HG02588 (cell line): Measurements from ENCODE around the gene ATOH7.
A peak's percentile ranks its signal among the peaks of the same experiment; 100 is the strongest.
"Not testable (repeated sequence)": the region's sequence is repeated elsewhere in the genome, so short reads cannot be mapped to it uniquely, and the experiment has no call there.

Source experiments
- ATAC-seq: cut with Tn5 transposase; IDR thresholded peaks from one replicate; pipeline ENCODE4 v1.9.1; 2021; ENCODE audit warnings: mild to moderate bottlenecking, moderate library complexity; ENCODE audit not compliant: unreplicated experiment

ATOH7 gene

DNA sequence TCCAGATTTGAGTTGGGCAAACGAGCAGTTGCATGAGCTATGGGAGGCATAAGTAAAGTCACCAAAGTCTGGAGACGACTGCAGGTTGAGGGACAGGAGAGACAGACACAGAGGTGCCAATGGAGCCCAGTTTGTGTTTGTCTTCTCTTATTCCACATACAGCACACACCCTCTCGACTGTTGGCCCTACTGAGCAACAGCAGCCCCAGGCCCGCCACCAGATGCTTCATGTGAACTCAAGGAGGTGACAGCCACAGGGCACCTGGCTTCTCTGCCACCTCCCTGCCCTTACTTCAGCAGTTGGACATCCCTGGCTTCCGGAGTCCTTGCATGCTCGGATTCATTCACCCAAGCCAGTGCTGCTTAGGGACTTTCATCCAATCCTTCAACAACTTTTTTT is 6.5 kb upstream of the ATOH7 start:
- no peak for ATAC-seq

DNA sequence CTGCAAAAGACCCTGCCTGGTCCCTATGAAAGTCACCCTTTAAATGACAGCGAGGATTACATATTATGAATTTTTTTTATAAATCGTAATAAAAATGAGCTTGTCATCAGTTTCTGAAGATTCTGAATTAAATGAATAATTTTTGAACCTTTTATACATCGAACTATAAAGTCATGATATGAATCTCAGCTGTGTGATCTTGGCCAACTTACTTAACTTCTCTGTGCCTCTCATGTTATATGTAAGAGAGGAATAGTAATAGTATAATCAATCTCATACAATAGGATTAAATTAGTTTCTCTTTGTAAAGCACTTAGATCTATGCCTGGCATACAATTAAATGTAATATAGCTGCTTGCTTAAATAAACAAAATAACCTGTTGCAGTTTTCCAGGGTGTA is 5.3 kb upstream of the ATOH7 start:
- no peak for ATAC-seq

DNA sequence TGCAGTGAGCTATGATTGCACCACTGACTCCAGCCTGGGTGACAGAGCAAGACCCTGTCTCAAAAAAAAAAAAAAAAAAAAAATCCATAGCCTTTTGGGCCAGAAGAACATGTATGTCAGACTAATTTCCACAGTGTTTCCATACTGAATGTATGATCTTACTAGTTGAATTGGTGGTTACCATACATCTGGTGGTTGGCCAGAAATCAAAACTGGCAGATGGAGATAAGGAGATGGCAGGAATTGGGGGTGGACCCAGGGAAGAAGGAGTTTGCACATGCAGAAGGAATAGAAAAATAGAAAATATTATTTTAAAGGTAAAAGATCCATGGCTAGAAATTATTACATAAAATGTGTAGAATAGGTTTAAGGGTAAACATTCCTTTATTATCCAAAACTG is 3.7 kb upstream of the ATOH7 start:
- ATAC-seq, result no peak

DNA sequence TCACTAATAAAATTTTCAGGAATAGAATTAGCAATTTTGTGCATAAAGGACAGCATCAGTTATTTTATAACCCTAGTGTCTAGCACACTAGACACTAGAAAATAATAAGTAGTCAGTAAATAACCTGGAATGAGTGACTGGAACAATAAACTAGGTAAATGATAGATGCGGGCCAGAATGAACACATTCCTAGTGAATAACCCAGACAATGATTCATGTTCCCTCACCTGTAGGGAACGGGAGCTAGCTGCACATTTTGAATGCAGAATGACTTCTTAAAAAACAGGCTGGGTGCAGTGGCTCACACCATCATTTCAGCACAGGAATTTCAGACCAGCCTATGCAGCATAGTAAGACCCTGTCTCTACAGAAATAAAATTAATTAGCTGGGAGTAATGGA is 3.2 kb upstream of the ATOH7 start:
- ATAC-seq, result no peak

DNA sequence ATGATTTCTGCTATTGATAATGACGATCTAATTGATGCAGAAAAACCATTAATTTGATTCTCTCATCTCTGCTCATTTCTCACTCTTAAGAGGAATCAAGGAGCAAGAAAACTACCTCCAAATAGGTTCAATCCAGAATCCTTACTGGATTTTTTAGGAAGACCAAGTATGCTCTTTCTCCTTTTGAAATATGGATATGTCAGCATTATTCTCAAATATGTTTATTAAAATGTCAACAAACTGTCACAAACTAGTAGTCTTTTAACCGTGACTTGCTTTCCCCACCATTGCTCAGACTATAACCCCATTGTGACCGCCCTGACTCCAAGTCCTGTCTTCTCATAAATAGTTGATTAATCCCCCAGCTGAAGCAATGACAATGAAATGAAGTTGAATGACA is 1.1 kb upstream of the ATOH7 start:
- no peak for ATAC-seq

DNA sequence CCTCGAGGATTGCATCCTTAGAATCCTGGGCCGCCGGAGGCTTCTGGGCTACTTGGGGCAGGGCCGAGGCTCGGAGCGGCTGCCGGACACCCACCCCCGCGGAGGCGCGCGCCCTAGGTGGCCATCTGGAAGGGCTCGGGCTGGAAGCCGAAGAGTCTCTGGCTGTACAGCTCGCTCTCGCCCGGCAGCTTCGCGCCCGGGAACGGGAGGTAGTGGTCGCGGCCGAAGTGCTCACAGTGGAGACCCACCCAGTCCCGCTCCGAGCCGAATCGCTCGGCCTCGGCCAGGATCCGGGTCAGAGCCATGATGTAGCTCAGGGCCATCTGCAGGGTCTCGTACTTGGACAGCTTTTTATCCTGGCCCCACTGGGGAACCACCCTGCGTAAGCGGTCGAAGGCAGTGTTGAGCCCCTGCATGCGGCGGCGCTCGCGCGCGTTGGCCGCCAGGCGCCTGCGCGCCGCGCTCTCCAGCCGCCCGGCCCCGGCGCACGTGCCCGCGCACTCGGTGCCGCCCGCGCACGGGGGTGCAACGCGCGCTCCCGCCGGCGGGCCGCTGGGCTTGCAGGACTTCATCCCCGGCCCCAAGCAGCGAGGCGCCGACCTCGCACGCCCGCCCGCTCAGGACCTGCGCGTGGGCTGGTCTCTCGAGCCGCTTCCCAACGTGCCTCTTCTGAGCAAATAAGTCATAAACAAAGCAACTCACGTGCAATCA is 652 bp downstream of the ATOH7 start:
- peak; percentile 90 for ATAC-seq

DNA sequence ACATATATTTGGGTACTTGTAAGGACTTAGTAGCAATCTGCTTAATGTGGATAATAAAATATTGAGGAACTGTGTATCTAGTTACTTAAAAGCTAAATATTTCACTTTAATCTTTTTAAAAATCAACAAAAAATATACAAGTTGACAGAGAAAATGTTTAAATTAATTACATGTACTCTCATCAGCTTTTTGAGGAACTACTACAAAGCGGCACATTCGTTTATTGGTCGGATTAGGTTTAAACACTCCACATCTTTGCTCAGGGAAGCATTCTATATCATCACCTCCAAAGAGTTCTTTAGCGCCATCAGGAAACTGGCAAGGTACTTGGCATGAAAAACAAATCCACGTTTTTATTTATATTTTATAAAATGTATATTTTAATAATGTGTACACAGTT is 1.6 kb downstream of the ATOH7 start:
- ATAC-seq, result no peak

DNA sequence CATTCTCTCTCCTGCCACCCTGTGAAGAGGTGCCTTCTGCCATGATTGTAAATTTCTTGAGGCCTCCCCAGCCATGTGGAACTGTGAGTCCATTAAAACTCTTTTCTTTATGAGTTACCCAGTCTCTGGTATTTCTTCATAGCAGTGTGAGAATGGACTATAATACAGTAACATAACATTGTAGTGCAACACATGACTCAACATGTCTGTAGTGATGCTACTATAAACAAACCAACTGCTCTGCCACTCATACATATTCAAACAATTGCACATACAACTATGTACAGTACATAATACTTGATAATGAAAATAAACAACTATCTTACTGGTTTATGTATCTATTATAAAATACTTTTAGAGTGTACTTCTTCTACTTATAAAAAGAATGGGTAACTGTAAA is 7.1 kb downstream of the ATOH7 start:
- no peak for ATAC-seq

DNA sequence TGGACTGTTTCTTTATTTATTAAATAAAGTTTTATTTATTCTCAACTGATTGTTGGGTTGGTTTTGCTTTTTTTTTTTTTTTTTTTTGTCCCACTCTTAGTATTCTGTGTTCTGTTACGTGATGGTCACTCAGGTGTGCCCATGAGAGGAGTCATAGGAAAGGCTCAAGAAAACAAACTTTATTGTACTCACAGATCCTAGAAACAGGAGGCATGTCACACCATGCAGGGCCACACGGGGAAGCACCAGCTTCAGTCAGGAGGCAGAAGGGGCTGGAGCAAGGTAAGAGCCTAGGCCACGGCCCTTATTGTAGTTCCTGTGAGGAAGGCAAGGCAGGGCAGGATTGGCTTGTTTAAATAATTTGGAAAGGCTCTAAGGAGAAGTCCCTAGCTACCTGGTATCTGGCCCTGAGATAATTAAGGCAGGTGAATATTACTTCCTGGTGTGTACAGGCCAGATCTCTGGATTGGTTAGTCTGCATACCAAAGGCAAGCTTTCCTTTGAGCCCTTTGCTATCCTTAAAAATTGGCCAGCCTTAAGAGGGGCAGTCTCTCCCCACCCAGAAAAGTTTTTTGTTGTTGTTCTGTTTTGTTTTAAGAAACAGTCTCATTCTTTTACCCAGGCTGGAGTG is 8.3 kb downstream of the ATOH7 start:
- no peak for ATAC-seq

DNA sequence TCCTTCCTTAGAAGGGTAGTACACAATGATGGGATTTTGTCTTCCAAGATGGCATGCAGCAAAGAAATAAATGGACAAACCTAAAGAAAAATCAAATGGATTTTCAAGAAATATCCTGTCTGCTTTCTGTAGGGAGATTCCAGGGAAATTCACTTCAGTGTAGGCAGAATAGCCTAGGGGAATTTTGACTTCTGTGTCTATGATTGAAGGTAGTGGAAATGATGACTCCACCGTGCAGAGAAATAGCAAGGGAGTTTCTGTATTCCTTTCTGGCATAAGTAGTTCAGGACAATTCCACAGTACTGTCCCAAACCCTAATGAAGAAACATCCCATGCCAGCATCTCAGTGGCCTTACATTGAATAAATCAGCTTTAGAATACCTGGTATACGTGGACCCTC is 9.5 kb downstream of the ATOH7 start:
- ATAC-seq, result no peak

DNA sequence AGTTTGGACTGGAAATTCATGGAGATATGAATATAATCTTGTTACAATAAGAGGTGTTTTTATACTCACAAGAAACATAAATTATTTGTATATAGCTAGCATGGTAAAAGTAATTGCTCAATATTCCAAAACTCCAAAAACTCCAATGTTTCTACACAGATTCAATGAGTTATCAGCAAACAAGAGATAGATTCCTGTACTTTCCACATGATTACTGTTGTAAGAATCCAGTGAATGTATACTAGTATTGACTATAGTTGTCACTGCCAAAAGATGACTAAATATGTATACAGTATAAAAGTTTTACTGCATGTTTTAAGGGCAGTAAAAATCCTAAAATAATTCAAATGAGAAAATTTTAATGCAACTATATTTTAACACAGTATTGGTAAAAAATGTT is 10.7 kb downstream of the ATOH7 start:
- ATAC-seq, result no peak

DNA sequence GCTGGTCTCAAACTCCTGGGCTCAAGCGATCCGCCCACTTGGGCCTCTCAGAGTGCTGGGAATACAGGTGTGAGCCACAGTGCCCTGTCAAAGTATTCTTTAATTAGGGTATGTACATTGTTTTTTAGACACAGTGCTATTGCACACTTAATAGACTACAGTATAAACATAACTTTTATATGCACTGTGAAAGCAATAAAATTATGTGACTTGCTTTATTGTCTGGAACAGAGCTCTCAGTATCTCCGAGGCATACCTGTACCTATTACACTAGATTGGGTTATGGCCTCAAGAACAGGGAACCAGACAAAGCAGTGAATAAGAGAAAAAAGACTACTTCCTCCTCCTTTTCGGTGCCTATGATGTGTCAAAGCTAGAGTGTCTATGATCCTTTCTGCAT is 13.1 kb downstream of the ATOH7 start:
- ATAC-seq, result no peak

DNA sequence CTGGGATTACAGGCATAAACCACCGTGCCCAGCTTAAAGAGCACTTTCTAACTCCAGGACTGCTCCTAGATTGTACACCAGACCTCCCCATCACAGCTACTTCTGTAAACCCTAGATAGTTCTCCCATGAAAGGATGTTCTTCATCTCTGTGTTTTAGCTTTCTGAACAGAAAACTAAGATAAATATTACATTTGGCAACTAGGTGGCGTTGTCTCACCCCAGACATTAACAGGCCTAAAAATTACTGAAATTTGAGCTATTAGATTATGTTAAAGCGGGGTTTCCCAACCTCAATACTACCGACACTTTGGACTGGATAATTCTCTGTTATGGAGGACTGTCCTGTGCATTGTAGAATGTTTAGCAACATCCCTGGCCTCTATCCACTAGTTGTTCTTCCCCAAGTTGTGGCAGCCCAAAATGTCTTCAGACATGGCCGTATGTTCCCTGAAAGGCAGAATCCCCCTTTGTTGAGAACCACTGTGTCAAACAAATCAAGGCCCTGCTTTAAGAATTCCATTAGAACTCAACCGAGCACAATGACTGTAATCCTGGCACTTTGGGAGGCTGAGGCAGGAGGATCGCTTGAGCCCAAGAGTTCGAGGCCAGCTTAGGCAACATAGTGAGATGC is 19.1 kb downstream of the ATOH7 start:
- ATAC-seq, result no peak

DNA sequence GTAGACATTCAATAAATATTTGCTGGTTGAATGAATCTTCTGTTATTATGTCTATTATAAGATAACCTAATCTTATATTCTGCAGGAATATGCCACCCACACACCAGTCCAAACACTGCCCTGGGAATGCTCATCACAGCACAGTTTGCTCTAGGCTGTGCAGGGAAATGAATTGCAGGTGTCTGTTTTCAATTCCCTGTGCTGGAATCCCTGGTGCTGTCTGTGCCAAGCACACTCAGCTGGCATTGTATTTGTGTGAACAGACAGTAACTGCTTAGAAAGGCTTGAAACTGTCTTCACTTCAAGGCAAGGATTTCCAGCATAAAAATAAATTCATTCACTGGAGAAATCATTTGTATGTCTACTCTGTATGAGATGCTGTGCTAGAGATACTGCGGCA is 20.2 kb downstream of the ATOH7 start:
- ATAC-seq, result no peak

DNA sequence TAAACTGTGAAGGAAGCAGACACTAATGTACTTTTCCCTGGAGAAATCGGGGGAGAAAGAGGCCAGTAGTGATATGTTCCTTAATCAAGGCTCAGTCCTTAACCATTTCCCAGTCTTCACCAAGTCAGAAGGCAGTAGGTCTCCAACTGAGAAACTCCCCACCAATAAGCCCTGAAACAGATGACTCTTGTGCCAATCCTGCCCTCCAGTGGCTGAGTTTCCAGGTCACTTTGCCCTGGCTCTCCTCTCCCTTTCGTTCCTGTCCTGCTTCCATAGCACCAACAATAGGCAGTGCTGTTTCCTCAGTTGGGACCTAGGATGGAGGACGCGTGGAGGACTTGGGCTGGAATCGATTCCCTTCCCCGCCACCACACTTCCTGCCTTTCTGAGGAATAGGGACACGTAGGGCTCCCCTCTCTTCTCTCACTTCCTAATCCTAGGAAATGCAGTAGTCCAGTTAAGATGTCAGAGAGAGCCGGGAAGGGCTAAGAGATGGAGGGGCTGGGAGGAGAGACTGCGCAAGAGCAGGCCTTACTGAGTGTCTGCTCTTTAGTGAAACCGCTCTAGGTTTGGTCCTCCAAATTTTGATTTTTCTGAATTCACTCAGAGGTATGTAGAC is 23.4 kb downstream of the ATOH7 start:
- ATAC-seq, result no peak

DNA sequence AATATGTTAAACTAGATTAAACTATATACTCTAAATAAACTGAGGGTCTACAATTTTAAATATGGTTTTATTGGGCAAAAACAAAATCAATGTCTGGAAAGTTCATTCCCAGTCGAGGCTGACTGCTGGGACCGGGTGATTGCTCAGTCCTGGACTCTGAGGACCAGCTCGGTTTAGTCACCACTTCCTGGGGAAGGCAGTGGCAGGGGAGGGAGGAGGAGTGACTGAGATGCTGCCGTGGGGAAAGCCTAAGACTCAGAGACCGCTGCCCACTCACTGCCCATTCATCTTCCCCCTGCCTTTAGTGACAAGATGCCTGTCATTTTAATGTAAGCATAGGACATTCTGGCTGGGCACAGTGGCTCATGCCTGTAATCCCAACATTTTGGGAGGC is 29.0 kb downstream of the ATOH7 start:
- ATAC-seq, result no peak

DNA sequence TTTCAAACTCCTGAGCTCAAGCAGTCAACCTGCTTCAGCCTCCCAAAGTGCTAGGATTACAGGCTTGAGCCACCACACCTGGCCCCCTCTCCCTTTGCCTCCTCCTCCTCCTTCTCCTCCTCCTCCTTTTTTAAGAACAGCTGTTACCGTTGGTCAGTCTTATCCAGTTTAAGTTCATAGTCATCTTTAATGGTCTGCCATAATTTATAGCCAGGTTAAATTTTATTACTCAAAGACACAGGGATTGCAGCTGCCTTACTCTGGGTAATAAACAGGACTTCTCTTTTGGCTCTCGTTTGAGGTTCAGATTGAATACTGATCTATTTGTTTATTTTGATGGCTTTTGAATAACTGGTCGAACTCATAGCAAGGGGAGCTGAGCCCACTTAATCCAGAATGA is 35.2 kb downstream of the ATOH7 start:
- ATAC-seq, result no peak

DNA sequence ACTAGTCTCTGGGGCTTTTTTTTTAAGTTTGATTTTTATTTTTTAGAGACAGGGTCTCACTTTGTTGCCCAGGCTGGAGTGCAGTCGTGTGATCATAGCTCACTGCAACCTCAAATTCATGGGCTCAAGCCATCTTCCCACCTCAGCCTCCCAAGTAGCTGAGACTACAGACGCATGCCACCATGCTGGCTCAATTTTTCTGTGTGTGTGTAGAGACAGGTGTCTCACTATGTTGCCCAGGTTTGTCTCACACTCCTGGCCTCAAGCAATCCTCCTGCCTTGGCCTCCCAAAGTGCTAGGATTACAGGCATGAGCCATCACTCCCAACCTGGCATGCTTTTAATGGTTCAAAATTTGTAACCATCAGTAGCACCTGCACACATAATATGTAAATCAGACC is 36.1 kb downstream of the ATOH7 start:
- ATAC-seq, result not testable (repeated sequence)

DNA sequence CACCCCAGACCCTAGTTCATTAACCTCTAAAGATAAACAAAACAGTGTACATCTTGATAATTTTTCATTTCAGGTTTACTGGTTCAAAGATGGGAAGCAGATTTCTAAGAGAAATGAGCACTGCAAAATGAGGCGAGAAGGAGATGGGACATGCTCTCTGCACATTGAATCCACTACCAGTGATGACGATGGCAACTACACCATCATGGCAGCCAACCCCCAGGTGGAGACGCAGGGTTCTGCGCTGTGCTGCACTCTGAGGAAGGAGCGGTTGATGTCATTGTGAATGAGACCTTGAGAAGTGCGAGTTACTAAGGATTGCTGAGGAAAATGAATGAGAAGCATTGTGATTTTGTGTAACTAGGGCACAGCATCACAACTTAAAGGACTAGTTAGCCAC is 37.6 kb downstream of the ATOH7 start:
- ATAC-seq, result no peak

DNA sequence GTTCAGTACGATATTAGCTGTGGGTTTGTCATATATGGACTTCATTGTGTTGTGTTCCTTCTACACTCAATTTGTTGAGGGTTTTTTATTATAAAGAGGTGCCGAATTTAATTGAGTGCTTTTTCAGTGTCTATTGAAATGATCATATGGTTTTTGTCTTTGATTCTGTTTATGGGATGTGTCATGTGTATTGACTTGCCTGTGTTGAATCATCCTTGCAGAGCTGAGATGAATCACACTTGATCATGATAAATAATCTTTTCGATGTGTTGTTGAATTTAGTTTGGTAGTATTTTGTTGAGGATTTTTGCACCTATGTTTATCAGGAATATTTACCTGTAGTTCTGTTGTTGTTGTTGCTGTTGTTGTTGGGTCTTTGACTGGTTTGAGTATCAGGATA is 39.8 kb downstream of the ATOH7 start:
- no peak for ATAC-seq

DNA sequence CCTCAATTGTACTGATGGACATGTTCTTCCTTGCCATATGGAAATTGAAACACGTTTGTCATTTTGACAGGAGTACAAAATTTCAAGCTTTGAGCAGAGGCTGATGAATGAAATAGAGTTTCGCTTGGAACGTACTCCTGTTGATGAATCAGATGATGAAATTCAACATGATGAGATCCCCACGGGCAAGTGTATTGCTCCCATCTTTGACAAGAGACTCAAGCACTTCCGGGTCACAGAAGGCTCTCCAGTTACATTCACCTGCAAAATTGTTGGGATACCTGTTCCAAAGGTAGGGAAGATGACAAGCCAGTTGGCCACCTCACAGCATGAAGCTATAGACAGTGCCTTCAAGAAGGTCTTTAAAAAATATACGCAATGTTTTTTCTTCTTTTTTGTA is 43.1 kb downstream of the ATOH7 start:
- ATAC-seq, result no peak

DNA sequence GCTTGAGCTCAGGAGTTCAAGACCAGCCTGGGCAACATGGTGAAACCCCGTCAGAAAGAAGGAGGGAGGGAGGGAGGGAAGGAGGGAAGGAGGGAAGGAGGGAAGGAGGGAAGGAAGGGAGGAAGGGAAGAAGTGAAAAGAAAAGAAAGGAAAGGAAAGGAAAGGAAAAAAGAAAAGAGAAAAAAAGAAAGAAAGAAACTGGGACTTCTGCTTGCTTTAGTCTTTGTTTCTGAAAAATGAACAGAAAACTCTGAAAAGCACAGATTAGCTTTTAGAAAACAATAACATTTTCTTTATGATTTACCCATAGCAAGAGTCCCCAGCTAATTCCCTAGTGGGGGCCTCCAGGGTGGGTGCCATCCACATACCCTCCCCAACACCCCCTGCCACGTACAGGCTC is 46.8 kb downstream of the ATOH7 start:
- ATAC-seq, result no peak
